NCI-H146 treated with DMSO at 0.1 percent for 48 hours (cell line): ENCODE results near the gene POLR3A.
A peak's percentile ranks its signal among the peaks of the same experiment; 100 is the strongest.
"Not testable (repeated sequence)": the region's sequence is repeated elsewhere in the genome, so short reads cannot be mapped to it uniquely, and the experiment has no call there.

ENCODE experiments used
- DNase-seq: peaks from one replicate; lab custom pipeline; 2025; ENCODE audit not compliant: unreplicated experiment; lab: John Stamatoyannopoulos, UW

The POLR3A gene

GRCh38 chr10:78029269-78030226, at the start of gene POLR3A:
TSS of gene POLR3A (minus strand) at chr10:78029515. CDS start at chr10:78029407, 108 bp downstream.
- peak; percentile 89 for DNase-seq

- no peak for DNase-seq
Measured at GRCh38 chr10:78078539-78079330, 49.4 kb upstream of the POLR3A start.

- not testable (repeated sequence) for DNase-seq
Measured at GRCh38 chr10:78075806-78076205, 46.5 kb upstream of the POLR3A start.

GRCh38 chr10:78072504-78072903, 43.2 kb upstream of the POLR3A start:
- DNase-seq: no peak

GRCh38 chr10:78071857-78072179, 42.5 kb upstream of the POLR3A start:
- DNase-seq: no peak

GRCh38 chr10:78071140-78071856, 42.0 kb upstream of the POLR3A start:
- no peak for DNase-seq

- DNase-seq: no peak
Measured at GRCh38 chr10:78070726-78071125, 41.4 kb upstream of the POLR3A start.

- DNase-seq: not testable (repeated sequence)
Measured at GRCh38 chr10:78070064-78070463, 40.7 kb upstream of the POLR3A start.

- no peak for DNase-seq
Measured at GRCh38 chr10:78069151-78069550, 39.8 kb upstream of the POLR3A start.

- no peak for DNase-seq
Measured at GRCh38 chr10:78066728-78067430, 37.6 kb upstream of the POLR3A start.

- DNase-seq: no peak
Measured at GRCh38 chr10:78066012-78066411, 36.7 kb upstream of the POLR3A start.

GRCh38 chr10:78065611-78066010, 36.3 kb upstream of the POLR3A start:
- no peak for DNase-seq

GRCh38 chr10:78064919-78065318, 35.6 kb upstream of the POLR3A start:
- not testable (repeated sequence) for DNase-seq

GRCh38 chr10:78063236-78063635, 33.9 kb upstream of the POLR3A start:
- DNase-seq: no peak

GRCh38 chr10:78062296-78062695, 33.0 kb upstream of the POLR3A start:
- no peak for DNase-seq

- DNase-seq: no peak
Measured at GRCh38 chr10:78059906-78060702, 30.8 kb upstream of the POLR3A start.

- no peak for DNase-seq
Measured at GRCh38 chr10:78058562-78058961, 29.2 kb upstream of the POLR3A start.

- DNase-seq: no peak
Measured at GRCh38 chr10:78053211-78053868, 24.0 kb upstream of the POLR3A start.

GRCh38 chr10:78049851-78050250, 20.5 kb upstream of the POLR3A start:
- DNase-seq: no peak
